DOHH2 (cell line): ENCODE measurements around the gene TBX3.

ENCODE experiments used
- CTCF ChIP-seq: fragments of 200-600 bp; sonication (generic); IDR thresholded peaks from one replicate; pipeline ENCODE4 v1.5.1; 2014; ENCODE audit warnings: antibody characterized with exemption, mild to moderate bottlenecking, low read depth, low read length; ENCODE audit not compliant: poor library complexity, severe bottlenecking
- EZH2phosphoT487 ChIP-seq: fragments of 200-600 bp; sonication (generic); IDR thresholded peaks from 2 replicates; pipeline ENCODE4 v1.6.1; 2017; ENCODE audit warnings: borderline replicate concordance, mild to moderate bottlenecking, antibody characterized with exemption, low read length, moderate library complexity, mixed read lengths

- TF ChIP-seq CTCF (no peak), EZH2phosphoT487 (no peak)
Observed at GRCh38 chr12:114678718-114679117, 5.3 kb downstream of the TBX3 start.
